ENCODE measurements around the gene SLC22A14. TPM values are rescaled to one million over a fixed set of nuclear protein-coding genes. Genes with fewer than 3 reads are reported as not detected.

SLC22A14 gene
- total RNA-seq (under 1 TPM in 1 of 2 donors, not detected in 1; 0.17 TPM), polyA plus RNA-seq (not detected)

GRCh38 chr3:38281895-38282686 is at the start of gene SLC22A14:
SLC22A14 (plus strand) TSS chr3:38282294; CDS start chr3:38306027, 23,733 bp downstream.
- Histone ChIP-seq H3K4me1 (ENCODE audit: control insufficient read depth in 4 of 4, insufficient read depth in 4 of 4, low read length in 3 of 4) (no peaks in the 10 kb centered on the region), H3K27ac (ENCODE audit: low read depth in 1 of 2, low read length in 2 of 2) (no peak within 1 kb of the TSS), H3K9ac (ENCODE audit: low read depth in 1 of 2, low read length in 2 of 2) (no peak within 1 kb of the TSS), H3K9me3 (ENCODE audit: control insufficient read depth in 4 of 4, low read length in 3 of 4) (no peaks in the 10 kb centered on the region), H3K4me3 (ENCODE audit: low read depth in 1 of 3, low read length in 3 of 3) (no peak within 1 kb of the TSS), H3K36me3 (ENCODE audit: control insufficient read depth in 4 of 4, insufficient read depth in 3 of 4, low read depth in 1 of 4, low read length in 3 of 4) (peaks cover 0 to 2% (median 0%) of the 10 kb centered on the region in 4 donors), H3K27me3 (ENCODE audit: control insufficient read depth in 4 of 4, insufficient read depth in 4 of 4, low read length in 3 of 4) (no peaks in the 10 kb centered on the region)
- DNase-seq (ENCODE audit: low spot score), result no peak
- TF ChIP-seq HNF4A (conservative IDR thresholded peaks at IDR 0.05) (no peak), NR2F2 (IDR thresholded peaks at IDR 0.05) (no peak), RAD21 (IDR thresholded peaks at IDR 0.05) (no peak), RXRA (IDR thresholded peaks at IDR 0.05) (no peak), FOXA1 (IDR thresholded peaks at IDR 0.05) (no peak), JUND (IDR thresholded peaks at IDR 0.05) (no peak), HNF4G (IDR thresholded peaks at IDR 0.05) (no peak), GABPA (IDR thresholded peaks at IDR 0.05 in 1 of 2, conservative IDR thresholded peaks at IDR 0.05 in 1 of 2) (no peak), CTCF (IDR thresholded peaks at IDR 0.05; ENCODE audit: low read depth, low read length, missing input control) (no peak), TAF1 (conservative IDR thresholded peaks at IDR 0.05) (no peak), SP1 (IDR thresholded peaks at IDR 0.05) (no peak), EGR1 (IDR thresholded peaks at IDR 0.05; ENCODE audit: low read depth in 2 of 2) (no peak), MAX (IDR thresholded peaks at IDR 0.05) (no peak), YY1 (IDR thresholded peaks at IDR 0.05) (no peak)
- 96% methylated on average over 14 of the region's 14 CpGs for WGBS

- 89% methylated on average over 2 of the region's 2 CpGs for WGBS
- Histone ChIP-seq H3K36me3 (ENCODE audit: control insufficient read depth in 4 of 4, insufficient read depth in 3 of 4, low read depth in 1 of 4, low read length in 3 of 4) (peaks cover 0 to 26% (median 24%) of the 10 kb centered on the region in 4 donors), H3K4me1 (ENCODE audit: control insufficient read depth in 4 of 4, insufficient read depth in 4 of 4, low read length in 3 of 4) (no peaks in the 10 kb centered on the region), H3K9me3 (ENCODE audit: control insufficient read depth in 4 of 4, low read length in 3 of 4) (peaks cover 0 to 2% (median 0%) of the 10 kb centered on the region in 4 donors), H3K9ac (ENCODE audit: low read depth in 1 of 2, low read length in 2 of 2) (no peak overlapping the region), H3K4me3 (ENCODE audit: low read depth in 1 of 3, low read length in 3 of 3) (no peak overlapping the region), H3K27ac (ENCODE audit: low read depth in 1 of 2, low read length in 2 of 2) (no peak overlapping the region), H3K27me3 (ENCODE audit: control insufficient read depth in 4 of 4, insufficient read depth in 4 of 4, low read length in 3 of 4) (no peaks in the 10 kb centered on the region)
- DNase-seq (ENCODE audit: low spot score), result no peak
- TF ChIP-seq EGR1 (IDR thresholded peaks at IDR 0.05; ENCODE audit: low read depth in 2 of 2) (no peak), GABPA (IDR thresholded peaks at IDR 0.05 in 1 of 2, conservative IDR thresholded peaks at IDR 0.05 in 1 of 2) (no peak), MAX (IDR thresholded peaks at IDR 0.05) (no peak), HNF4G (IDR thresholded peaks at IDR 0.05) (no peak), RXRA (IDR thresholded peaks at IDR 0.05) (no peak), TAF1 (conservative IDR thresholded peaks at IDR 0.05) (no peak), RAD21 (IDR thresholded peaks at IDR 0.05) (no peak), YY1 (IDR thresholded peaks at IDR 0.05) (no peak), REST (IDR thresholded peaks at IDR 0.05) (no peak), FOXA2 (IDR thresholded peaks at IDR 0.05) (no peak), FOXA1 (IDR thresholded peaks at IDR 0.05) (no peak), SP1 (IDR thresholded peaks at IDR 0.05) (no peak), HNF4A (conservative IDR thresholded peaks at IDR 0.05) (no peak), NR2F2 (IDR thresholded peaks at IDR 0.05) (no peak), JUND (IDR thresholded peaks at IDR 0.05) (no peak), ATF3 (IDR thresholded peaks at IDR 0.05) (no peak), CTCF (IDR thresholded peaks at IDR 0.05; ENCODE audit: low read depth, low read length, missing input control) (no peak), ZBTB33 (IDR thresholded peaks at IDR 0.05) (no peak)
Measured at GRCh38 chr3:38232701-38233100, 49.4 kb upstream of the SLC22A14 start.

Data from liver (tissue), 9 donors.